NCI-H187 treated with DMSO at 0.1 percent for 48 hours (cell line): ENCODE measurements around the gene HAUS6.
A peak's percentile ranks its signal among the peaks of the same experiment; 100 is the strongest.
"Not testable (repeated sequence)": the region's sequence is repeated elsewhere in the genome, so short reads cannot be mapped to it uniquely, and the experiment has no call there.

Source experiments
- DNase-seq: peaks from one replicate; lab custom pipeline; 2025; lab: John Stamatoyannopoulos, UW

Gene HAUS6

GRCh38 chr9:19102631-19103345, at the start of gene HAUS6:
Gene HAUS6 (minus strand): TSS chr9:19102904. CDS start chr9:19102651, 253 bp downstream.
- DNase-seq = peak; percentile 77

GRCh38 chr9:19152160-19152498, 49.4 kb upstream of the HAUS6 start:
- not testable (repeated sequence) for DNase-seq

- no peak for DNase-seq
Observed at GRCh38 chr9:19151425-19152159, 48.9 kb upstream of the HAUS6 start.

GRCh38 chr9:19149230-19149629, 46.5 kb upstream of the HAUS6 start:
- no peak for DNase-seq

GRCh38 chr9:19148187-19148586, 45.5 kb upstream of the HAUS6 start:
- DNase-seq = no peak

GRCh38 chr9:19146441-19147024, 43.8 kb upstream of the HAUS6 start:
- DNase-seq = no peak

GRCh38 chr9:19145881-19146280, 43.2 kb upstream of the HAUS6 start:
- DNase-seq = no peak

- no peak for DNase-seq
Observed at GRCh38 chr9:19140259-19140658, 37.6 kb upstream of the HAUS6 start.

- peak; percentile 67 for DNase-seq
Observed at GRCh38 chr9:19138084-19138483, 35.4 kb upstream of the HAUS6 start.

- DNase-seq = no peak
Observed at GRCh38 chr9:19137282-19137681, 34.6 kb upstream of the HAUS6 start.

- DNase-seq = no peak
Observed at GRCh38 chr9:19136129-19136528, 33.4 kb upstream of the HAUS6 start.

- no peak for DNase-seq
Observed at GRCh38 chr9:19133549-19134345, 31.0 kb upstream of the HAUS6 start.

- DNase-seq = no peak
Observed at GRCh38 chr9:19130436-19130835, 27.7 kb upstream of the HAUS6 start.

- DNase-seq = no peak
Observed at GRCh38 chr9:19127871-19128500, 25.3 kb upstream of the HAUS6 start.

- no peak for DNase-seq
Observed at GRCh38 chr9:19124430-19124793, 21.7 kb upstream of the HAUS6 start.

- no peak for DNase-seq
Observed at GRCh38 chr9:19122490-19123042, 19.9 kb upstream of the HAUS6 start.

GRCh38 chr9:19120877-19121276, 18.2 kb upstream of the HAUS6 start:
- no peak for DNase-seq

- no peak for DNase-seq
Observed at GRCh38 chr9:19119801-19120440, 17.2 kb upstream of the HAUS6 start.

- no peak for DNase-seq
Observed at GRCh38 chr9:19119246-19119645, 16.5 kb upstream of the HAUS6 start.

- DNase-seq = no peak
Observed at GRCh38 chr9:19117039-19117716, 14.5 kb upstream of the HAUS6 start.
